LNCAP (cell line): Measurements from ENCODE around the gene SLIT3.

Experiments
- CTCF ChIP-seq: fragments of 450-650 bp; IDR thresholded peaks from 2 replicates; pipeline ENCODE4 v1.5.1; 2017; ENCODE audit warnings: mild to moderate bottlenecking

The SLIT3 gene

GRCh38 chr5:169029037-169029436 is 271.9 kb downstream of the SLIT3 start:
- no peak for TF ChIP-seq CTCF

- no peak for TF ChIP-seq CTCF
These were observed 273.4 kb downstream of the SLIT3 start for GRCh38 chr5:169027501-169028061.

- TF ChIP-seq CTCF = no peak
These were observed 275.4 kb downstream of the SLIT3 start for GRCh38 chr5:169025491-169025890.

- TF ChIP-seq CTCF = no peak
These were observed 276.5 kb downstream of the SLIT3 start for GRCh38 chr5:169024421-169024820.

GRCh38 chr5:169022718-169023117 is 278.2 kb downstream of the SLIT3 start:
- TF ChIP-seq CTCF = no peak

GRCh38 chr5:169020102-169020501 is 280.8 kb downstream of the SLIT3 start:
- no peak for TF ChIP-seq CTCF

GRCh38 chr5:169018925-169019324 is 282.0 kb downstream of the SLIT3 start:
- TF ChIP-seq CTCF = no peak

- no peak for TF ChIP-seq CTCF
These were observed 284.9 kb downstream of the SLIT3 start for GRCh38 chr5:169015991-169016390.
